Measurements from ENCODE around the gene SSX5.

Gene SSX5

DNA sequence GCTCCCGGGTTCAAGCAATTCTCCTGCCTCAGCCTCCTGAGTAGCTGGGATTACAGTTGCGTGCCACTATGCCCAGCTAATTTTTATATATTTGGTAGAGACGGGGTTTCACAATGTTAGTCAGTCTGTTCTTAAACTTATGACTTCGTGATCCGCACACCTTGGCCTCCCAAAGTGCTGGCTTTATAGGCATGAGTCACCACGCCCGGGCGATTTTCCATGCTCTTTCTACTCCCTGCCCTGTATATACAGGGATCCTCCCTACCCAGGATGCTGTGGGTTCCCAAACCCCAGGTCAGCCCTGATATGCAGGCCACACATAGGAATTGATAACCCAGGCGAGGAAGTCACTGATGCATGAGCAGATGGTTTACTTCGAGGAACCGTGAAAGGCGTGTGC lies 31.4 kb downstream of the SSX5 start:
- H3K4me1 ChIP-seq (ENCODE audit: control insufficient read depth, insufficient read depth, low read depth, low read length): no peaks in the 10 kb centered on the region
- H2BK5ac ChIP-seq (ENCODE audit: low read depth, low read length, poor library complexity, severe bottlenecking): no peak overlapping the region
- no peak overlapping the region for H2AFZ ChIP-seq (ENCODE audit: low read depth, low read length)
- H3K79me1 ChIP-seq (replicated peaks; ENCODE audit: low read length, poor library complexity, severe bottlenecking): no peaks in the 10 kb centered on the region
- H3K9ac ChIP-seq (ENCODE audit: low read length): no peak overlapping the region
- H2BK120ac ChIP-seq (ENCODE audit: low read depth, low read length): no peak overlapping the region
- H3K27ac ChIP-seq (ENCODE audit: low read length, poor library complexity, severe bottlenecking): no peak overlapping the region
- H3K4me2 ChIP-seq (ENCODE audit: low read length, poor library complexity, severe bottlenecking): no peak overlapping the region
- H3K36me3 ChIP-seq (ENCODE audit: control insufficient read depth in 1 of 2, insufficient read depth in 2 of 2, low read depth in 1 of 2, low read length in 2 of 2): no peaks in the 10 kb centered on the region
- WGBS: 88% methylated on average over 11 of the region's 12 CpGs
- H3K14ac ChIP-seq (ENCODE audit: low read length in 2 of 2): no peak overlapping the region
- H3K4me3 ChIP-seq (ENCODE audit: insufficient read depth in 1 of 2, low read depth in 1 of 2, low read length in 2 of 2): no peak overlapping the region
- H3K9me3 ChIP-seq (ENCODE audit: control insufficient read depth, low read length): no peaks in the 10 kb centered on the region
- H4K8ac ChIP-seq (ENCODE audit: low read length): no peak overlapping the region
- no peak overlapping the region for H2BK15ac ChIP-seq (ENCODE audit: low read depth, poor library complexity, severe bottlenecking)
- H3K27me3 ChIP-seq (ENCODE audit: control insufficient read depth in 1 of 2, insufficient read depth in 1 of 2, low read length in 2 of 2): peaks cover 0 to 22% of the 10 kb centered on the region in 2 experiments
- H2BK12ac ChIP-seq (ENCODE audit: low read length in 2 of 2): no peak overlapping the region
- H2AK5ac ChIP-seq (ENCODE audit: low read length, severe bottlenecking): no peak overlapping the region
- no peak for DNase-seq
- H3K23ac ChIP-seq (ENCODE audit: low read length in 2 of 2): no peak overlapping the region
- H3K4ac ChIP-seq (ENCODE audit: low read depth in 1 of 2, low read length in 2 of 2): no peak overlapping the region
- H4K91ac ChIP-seq (ENCODE audit: low read length): no peak overlapping the region
- no peak overlapping the region for H3K18ac ChIP-seq (ENCODE audit: low read depth in 1 of 2, low read length in 2 of 2)

DNA sequence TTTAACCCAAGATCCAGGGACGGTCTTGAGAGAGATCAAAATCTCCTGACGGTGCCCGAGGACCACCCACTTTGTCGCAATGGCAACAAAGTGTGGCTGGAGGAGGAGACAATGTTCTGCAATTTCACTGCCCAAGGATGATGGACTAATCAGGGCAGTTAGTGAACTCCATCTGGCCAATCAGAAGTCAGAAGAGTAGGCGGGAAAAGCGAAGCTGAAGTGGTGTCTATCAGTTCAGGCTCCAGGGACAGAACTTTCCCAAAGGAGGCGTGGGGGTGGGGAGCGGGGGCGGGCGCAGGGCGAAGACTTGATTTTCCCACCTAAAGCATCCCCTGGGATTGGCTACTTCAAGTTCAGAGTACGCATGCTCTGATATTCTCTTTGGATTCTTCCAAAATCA lies 40.6 kb downstream of the SSX5 start:
- H3K9me3 ChIP-seq (ENCODE audit: control insufficient read depth, low read length): no peaks in the 10 kb centered on the region
- no peaks in the 10 kb centered on the region for H3K79me1 ChIP-seq (replicated peaks; ENCODE audit: low read length, poor library complexity, severe bottlenecking)
- no peak overlapping the region for H2BK120ac ChIP-seq (ENCODE audit: low read depth, low read length)
- no peak overlapping the region for H2AK5ac ChIP-seq (ENCODE audit: low read length, severe bottlenecking)
- no peak overlapping the region for H3K4ac ChIP-seq (ENCODE audit: low read depth in 1 of 2, low read length in 2 of 2)
- peaks cover 0 to 13% of the 10 kb centered on the region in 2 experiments for H3K27me3 ChIP-seq (ENCODE audit: control insufficient read depth in 1 of 2, insufficient read depth in 1 of 2, low read length in 2 of 2)
- WGBS: 87% methylated on average over 7 of the region's 12 CpGs
- no peak overlapping the region for H2BK15ac ChIP-seq (ENCODE audit: low read depth, poor library complexity, severe bottlenecking)
- H4K8ac ChIP-seq (ENCODE audit: low read length): no peak overlapping the region
- no peak overlapping the region for H3K4me3 ChIP-seq (ENCODE audit: insufficient read depth in 1 of 2, low read depth in 1 of 2, low read length in 2 of 2)
- no peak overlapping the region for H3K18ac ChIP-seq (ENCODE audit: low read depth in 1 of 2, low read length in 2 of 2)
- no peak overlapping the region for H3K4me2 ChIP-seq (ENCODE audit: low read length, poor library complexity, severe bottlenecking)
- H3K36me3 ChIP-seq (ENCODE audit: control insufficient read depth in 1 of 2, insufficient read depth in 2 of 2, low read depth in 1 of 2, low read length in 2 of 2): no peaks in the 10 kb centered on the region
- no peak overlapping the region for H4K91ac ChIP-seq (ENCODE audit: low read length)
- H3K4me1 ChIP-seq (ENCODE audit: control insufficient read depth, insufficient read depth, low read depth, low read length): no peaks in the 10 kb centered on the region
- no peak overlapping the region for H3K14ac ChIP-seq (ENCODE audit: low read length in 2 of 2)
- H2AFZ ChIP-seq (ENCODE audit: low read depth, low read length): no peak overlapping the region
- no peak overlapping the region for H2BK5ac ChIP-seq (ENCODE audit: low read depth, low read length, poor library complexity, severe bottlenecking)
- no peak overlapping the region for H2BK12ac ChIP-seq (ENCODE audit: low read length in 2 of 2)
- no peak overlapping the region for H3K27ac ChIP-seq (ENCODE audit: low read length, poor library complexity, severe bottlenecking)
- no peak for DNase-seq
- no peak overlapping the region for H3K23ac ChIP-seq (ENCODE audit: low read length in 2 of 2)
- H3K9ac ChIP-seq (ENCODE audit: low read length): no peak overlapping the region

DNA sequence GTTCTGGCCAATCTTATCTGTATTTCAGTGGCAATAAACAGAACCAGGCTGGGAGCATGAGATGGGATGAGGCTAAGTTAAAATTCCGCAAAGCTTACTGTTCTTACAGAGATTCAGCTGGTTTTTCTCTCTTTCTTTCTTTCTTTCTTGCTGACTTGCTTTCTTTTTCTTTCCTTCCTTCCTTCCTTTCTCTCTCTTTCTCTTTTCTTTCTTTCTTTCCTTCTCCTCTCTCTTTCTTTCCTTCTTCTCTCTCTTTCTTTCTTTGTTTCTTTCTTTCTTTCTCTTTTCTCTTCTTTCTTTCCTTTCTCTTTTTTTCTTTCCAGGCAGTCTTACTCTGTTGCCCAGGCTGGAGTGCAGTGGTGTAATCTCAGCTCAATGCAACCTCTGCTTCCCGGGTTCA lies 41.8 kb downstream of the SSX5 start:
- Histone ChIP-seq H3K79me1 (replicated peaks; ENCODE audit: low read length, poor library complexity, severe bottlenecking) (no peaks in the 10 kb centered on the region), H3K18ac (ENCODE audit: low read depth in 1 of 2, low read length in 2 of 2) (no peak overlapping the region), H3K9ac (ENCODE audit: low read length) (no peak overlapping the region), H3K9me3 (ENCODE audit: control insufficient read depth, low read length) (no peaks in the 10 kb centered on the region), H3K4me1 (ENCODE audit: control insufficient read depth, insufficient read depth, low read depth, low read length) (no peaks in the 10 kb centered on the region), H2BK120ac (ENCODE audit: low read depth, low read length) (no peak overlapping the region), H4K91ac (ENCODE audit: low read length) (no peak overlapping the region), H2AK5ac (ENCODE audit: low read length, severe bottlenecking) (no peak overlapping the region), H3K4me3 (ENCODE audit: insufficient read depth in 1 of 2, low read depth in 1 of 2, low read length in 2 of 2) (no peak overlapping the region), H3K27me3 (ENCODE audit: control insufficient read depth in 1 of 2, insufficient read depth in 1 of 2, low read length in 2 of 2) (peaks cover 0 to 8% of the 10 kb centered on the region in 2 experiments), H3K23ac (ENCODE audit: low read length in 2 of 2) (no peak overlapping the region), H2BK15ac (ENCODE audit: low read depth, poor library complexity, severe bottlenecking) (no peak overlapping the region), H3K14ac (ENCODE audit: low read length in 2 of 2) (no peak overlapping the region), H2BK12ac (ENCODE audit: low read length in 2 of 2) (no peak overlapping the region), H3K4me2 (ENCODE audit: low read length, poor library complexity, severe bottlenecking) (no peak overlapping the region), H3K36me3 (ENCODE audit: control insufficient read depth in 1 of 2, insufficient read depth in 2 of 2, low read depth in 1 of 2, low read length in 2 of 2) (no peaks in the 10 kb centered on the region), H2AFZ (ENCODE audit: low read depth, low read length) (no peak overlapping the region), H4K8ac (ENCODE audit: low read length) (no peak overlapping the region), H2BK5ac (ENCODE audit: low read depth, low read length, poor library complexity, severe bottlenecking) (no peak overlapping the region), H3K4ac (ENCODE audit: low read depth in 1 of 2, low read length in 2 of 2) (no peak overlapping the region), H3K27ac (ENCODE audit: low read length, poor library complexity, severe bottlenecking) (no peak overlapping the region)
- WGBS: 81% methylated on average over 2 of the region's 2 CpGs
- no peak for DNase-seq

DNA sequence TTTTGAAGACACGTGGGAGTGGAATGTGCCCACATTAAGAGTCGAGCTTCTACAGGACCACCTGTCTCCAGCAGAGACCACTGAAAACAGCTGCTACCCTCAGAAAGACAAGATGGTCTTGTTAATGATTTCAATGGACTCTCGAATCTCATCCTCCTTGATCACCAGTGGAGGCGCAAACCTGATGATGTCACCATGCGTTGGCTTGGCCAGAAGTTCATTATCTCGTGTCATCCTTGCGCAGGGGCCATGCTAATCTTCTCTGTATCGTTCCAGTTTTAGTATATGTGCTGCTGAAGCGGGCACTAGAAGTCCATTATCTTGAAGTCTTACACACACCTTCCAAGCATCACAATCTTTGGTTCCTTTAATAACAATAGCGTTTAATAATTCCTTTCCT lies 42.8 kb downstream of the SSX5 start:
- H2AK5ac ChIP-seq (ENCODE audit: low read length, severe bottlenecking): no peak overlapping the region
- no peaks in the 10 kb centered on the region for H3K36me3 ChIP-seq (ENCODE audit: control insufficient read depth in 1 of 2, insufficient read depth in 2 of 2, low read depth in 1 of 2, low read length in 2 of 2)
- no peak overlapping the region for H2BK12ac ChIP-seq (ENCODE audit: low read length in 2 of 2)
- H3K9me3 ChIP-seq (ENCODE audit: control insufficient read depth, low read length): no peaks in the 10 kb centered on the region
- H3K27ac ChIP-seq (ENCODE audit: low read length, poor library complexity, severe bottlenecking): no peak overlapping the region
- no peak overlapping the region for H2AFZ ChIP-seq (ENCODE audit: low read depth, low read length)
- H3K27me3 ChIP-seq (ENCODE audit: control insufficient read depth in 1 of 2, insufficient read depth in 1 of 2, low read length in 2 of 2): peaks cover 0 to 7% of the 10 kb centered on the region in 2 experiments
- no peak overlapping the region for H4K8ac ChIP-seq (ENCODE audit: low read length)
- no peak overlapping the region for H3K4me2 ChIP-seq (ENCODE audit: low read length, poor library complexity, severe bottlenecking)
- H3K79me1 ChIP-seq (replicated peaks; ENCODE audit: low read length, poor library complexity, severe bottlenecking): no peaks in the 10 kb centered on the region
- DNase-seq: no peak
- 85% methylated on average over 10 of the region's 10 CpGs for WGBS
- H3K9ac ChIP-seq (ENCODE audit: low read length): no peak overlapping the region
- H2BK120ac ChIP-seq (ENCODE audit: low read depth, low read length): no peak overlapping the region
- H3K4ac ChIP-seq (ENCODE audit: low read depth in 1 of 2, low read length in 2 of 2): no peak overlapping the region
- H3K23ac ChIP-seq (ENCODE audit: low read length in 2 of 2): no peak overlapping the region
- no peak overlapping the region for H3K18ac ChIP-seq (ENCODE audit: low read depth in 1 of 2, low read length in 2 of 2)
- H4K91ac ChIP-seq (ENCODE audit: low read length): no peak overlapping the region
- H3K4me1 ChIP-seq (ENCODE audit: control insufficient read depth, insufficient read depth, low read depth, low read length): no peaks in the 10 kb centered on the region
- no peak overlapping the region for H2BK5ac ChIP-seq (ENCODE audit: low read depth, low read length, poor library complexity, severe bottlenecking)
- no peak overlapping the region for H3K14ac ChIP-seq (ENCODE audit: low read length in 2 of 2)
- no peak overlapping the region for H2BK15ac ChIP-seq (ENCODE audit: low read depth, poor library complexity, severe bottlenecking)
- no peak overlapping the region for H3K4me3 ChIP-seq (ENCODE audit: insufficient read depth in 1 of 2, low read depth in 1 of 2, low read length in 2 of 2)
